HCT116 (cell line): ENCODE results near the gene RASGEF1C. TPM values are rescaled to one million over a fixed set of nuclear protein-coding genes. Genes with fewer than 3 reads are reported as not detected.

Experiments
- ATAC-seq: fragments of 200-7000 bp; cut with Tn5 transposase; 2 replicates; pipeline ENCODE4 v1.9.1; 2020; ENCODE audit warnings: mild to moderate bottlenecking, moderate library complexity
- BruUV-seq: library from RNA; stranded (reverse); fragments of 400-500 nt; replicated peaks from 2 replicates; lab custom pipeline; 2021; lab: Mats Ljungman, UMichigan
- CTCF ChIA-PET: fragments of 300-600 bp; sonication (Branson Sonifier 250); formaldehyde crosslinking; loops from one replicate; lab custom pipeline; 2021; ENCODE audit warnings: antibody characterized with exemption; lab: Charles Lee
- POLR2A ChIA-PET: fragments of 300-600, 350-600 bp; sonication (Branson Sonifier 250); formaldehyde crosslinking; loops from one replicate; lab custom pipeline; 2021; ENCODE audit warnings: antibody characterized with exemption; lab: Charles Lee
- RAD21 ChIA-PET, 2 experiments: fragments of 300-600 bp; sonication (Branson Sonifier 250); formaldehyde crosslinking; loops; one replicate each; lab custom pipeline; 2023; ENCODE audit warnings: low total read pairs in 2 of 2; ENCODE audit not compliant: uncharacterized antibody in 2 of 2, unreplicated experiment in 2 of 2, low non-redundant PET in 1 of 2; lab: Charles Lee
- DNase-seq: peaks from one replicate; pipeline ENCODE4 v3.0.0-alpha.2; 2010; ENCODE audit warnings: low read depth, low spot score
- H2AFZ ChIP-seq: fragments of 200-600 bp; shearing (Covaris generic), sonication (generic); 2 replicates; pipeline ENCODE4 v1.6.1; 2017; ENCODE audit warnings: low read depth, mixed run types, mixed read lengths, antibody characterized with exemption, low read length; ENCODE audit not compliant: poor library complexity, severe bottlenecking
- H3K27ac ChIP-seq: 2 replicates; pipeline ENCODE4 v1.5.1; 2012; ENCODE audit warnings: low read depth, low read length
- H3K27me3 ChIP-seq: fragments of 200-600 bp; sonication (generic); 2 replicates; pipeline ENCODE4 v1.6.1; 2016; ENCODE audit warnings: mixed run types, low read length, mixed read lengths; ENCODE audit not compliant: insufficient read depth
- H3K36me3 ChIP-seq, 2 experiments: fragments of 200-500 bp in 1 of 2; fragments of 200-600 bp in 1 of 2; sonication (Bioruptor generic) in 1 of 2; sonication (generic) in 1 of 2; 2 replicates each; pipeline versions ENCODE4 v1.5.1 to v1.6.1; 2014 to 2016; ENCODE audit warnings: low read length in 2 of 2, inconsistent platforms in 1 of 2, mixed read lengths in 1 of 2, mixed run types in 1 of 2; ENCODE audit not compliant: insufficient read depth in 2 of 2, control insufficient read depth in 1 of 2
- H3K4me1 ChIP-seq, 2 experiments: fragments of 200-600 bp in 1 of 2; sonication (generic) in 1 of 2; 2 replicates each; pipeline versions ENCODE4 v1.5.1 to v1.6.1; 2012 to 2017; ENCODE audit warnings: low read length in 2 of 2, inconsistent platforms in 1 of 2, mild to moderate bottlenecking in 1 of 2, mixed read lengths in 1 of 2, mixed run types in 1 of 2, moderate library complexity in 1 of 2; ENCODE audit not compliant: insufficient read depth in 2 of 2, control insufficient read depth in 1 of 2
- H3K4me2 ChIP-seq: fragments of 200-600 bp; sonication (generic); 2 replicates; pipeline ENCODE4 v1.6.1; 2017; ENCODE audit warnings: mixed run types, low read length, mixed read lengths
- H3K4me3 ChIP-seq, 2 experiments: fragments of 200-600 bp in 1 of 2; sonication (generic) in 1 of 2; replicated peaks in 1 of 2; 2 replicates each; pipeline ENCODE4 v1.5.1; 2011 to 2016; ENCODE audit warnings: low read length in 2 of 2, control low read depth in 1 of 2, low read depth in 1 of 2, mild to moderate bottlenecking in 1 of 2, mixed read lengths in 1 of 2, mixed run types in 1 of 2
- H3K79me2 ChIP-seq: fragments of 200-600 bp; sonication (generic); 2 replicates; pipeline ENCODE4 v1.6.1; 2017; ENCODE audit warnings: mild to moderate bottlenecking, mixed run types, low read length, moderate library complexity, mixed read lengths; ENCODE audit not compliant: insufficient read depth
- H3K9ac ChIP-seq: fragments of 200-600 bp; sonication (generic); 2 replicates; pipeline ENCODE4 v1.6.1; 2016; ENCODE audit warnings: low read length, mixed read lengths
- H3K9me2 ChIP-seq: fragments of 200-600 bp; sonication (generic), shearing (Covaris generic); 2 replicates; pipeline ENCODE4 v1.6.1; 2017; ENCODE audit warnings: mixed run types, mild to moderate bottlenecking, moderate library complexity; ENCODE audit not compliant: insufficient read depth
- H3K9me3 ChIP-seq, 2 experiments: fragments of 200-500 bp in 1 of 2; fragments of 200-600 bp in 1 of 2; sonication (Bioruptor generic) in 1 of 2; sonication (generic) in 1 of 2; 2 replicates each; pipeline ENCODE4 v1.6.1; 2014 to 2017; ENCODE audit warnings: low read length in 2 of 2, mixed read lengths in 2 of 2, inconsistent platforms in 1 of 2, low read depth in 1 of 2, mild to moderate bottlenecking in 1 of 2, mixed run types in 1 of 2, moderate library complexity in 1 of 2; ENCODE audit not compliant: control insufficient read depth in 1 of 2, insufficient read depth in 1 of 2
- H4K20me1 ChIP-seq: fragments of 200-600 bp; sonication (generic), shearing (Covaris generic); 2 replicates; pipeline ENCODE4 v1.6.1; 2017; ENCODE audit warnings: mixed run types, mild to moderate bottlenecking, moderate library complexity; ENCODE audit not compliant: insufficient read depth
- ELF1 ChIP-seq: IDR thresholded peaks from 2 replicates; pipeline ENCODE4 v1.6.1; 2012; ENCODE audit warnings: low read depth, borderline replicate concordance
- JUND ChIP-seq: IDR thresholded peaks from 2 replicates; pipeline ENCODE4 v1.6.1; 2012
- POLR2A ChIP-seq: IDR thresholded peaks from 2 replicates; pipeline ENCODE4 v1.7.0; 2011; ENCODE audit warnings: borderline replicate concordance; ENCODE audit not compliant: insufficient read depth, insufficient read length; ENCODE audit errors: extremely low read depth
- SIN3A ChIP-seq: IDR thresholded peaks from 2 replicates; pipeline ENCODE4 v1.6.1; 2012; ENCODE audit warnings: low read depth
- ZNF274 ChIP-seq: fragments of 200-500 bp; sonication (Bioruptor generic); IDR thresholded peaks from 2 replicates; pipeline ENCODE4 v1.6.1; 2014; ENCODE audit warnings: mild to moderate bottlenecking, low read depth, low read length, inconsistent platforms
- intact Hi-C: fragments of 100-400 bp; cut with micrococcal nuclease; formaldehyde crosslinking; loops from 2 replicates; pipeline ENCODE4 v1.10.0; 2022
- total RNA-seq: library from RNA; stranded (reverse); gene quantifications from one replicate; pipeline ENCODE4 v1.2.1, GENCODE V29; 2021; ENCODE audit not compliant: unreplicated experiment
- TF ChIP-seq, protein P1 (sequence below): IDR thresholded peaks from 2 replicates; pipeline ENCODE4 v1.6.1; 2012; ENCODE audit warnings: low read depth
- TF ChIP-seq, protein P2 (sequence below): IDR thresholded peaks from 2 replicates; pipeline ENCODE4 v1.6.1; 2012
- TF ChIP-seq, protein P3 (sequence below): IDR thresholded peaks from 2 replicates; pipeline ENCODE4 v1.6.1; 2012
- TF ChIP-seq, protein P4 (sequence below): IDR thresholded peaks from 2 replicates; pipeline ENCODE4 v1.6.1; 2011; ENCODE audit warnings: mild to moderate bottlenecking, low read length, moderate library complexity; ENCODE audit not compliant: insufficient replicate concordance; ENCODE audit errors: extremely low read depth

The RASGEF1C gene
- total RNA-seq, 1 experiment from 2014 or later, result 1.2 TPM

DNA sequence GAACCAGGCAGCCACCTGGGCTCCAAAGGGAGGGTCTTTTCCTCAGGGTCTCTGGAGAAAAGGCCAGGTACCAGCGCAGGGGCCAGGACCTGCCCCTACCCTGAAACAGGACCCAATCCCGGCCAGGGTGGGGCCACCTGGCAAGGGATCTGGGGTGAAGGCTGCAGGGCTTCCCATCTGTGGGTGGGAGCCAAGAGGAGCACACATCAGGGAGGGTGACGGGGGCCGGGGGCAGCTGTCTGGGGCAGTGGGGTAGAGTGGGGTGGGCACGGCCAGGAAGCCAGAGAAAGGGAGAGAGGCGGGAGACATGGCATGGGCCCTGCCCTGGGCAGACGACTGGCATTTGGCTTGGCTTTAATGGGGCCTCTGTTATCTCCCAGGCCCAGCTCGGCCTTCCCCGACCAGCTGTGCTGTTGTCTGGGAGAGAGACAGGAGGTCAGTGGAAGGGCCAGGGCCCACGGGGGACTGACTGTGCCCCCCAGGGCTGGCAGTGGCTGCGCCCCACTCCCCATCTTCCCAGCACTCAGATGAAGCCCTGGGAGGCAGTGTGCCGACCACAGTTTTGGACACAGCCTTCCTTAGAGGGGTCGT, 80.2 kb downstream of the RASGEF1C start:
- no peaks in the 10 kb centered on the region for H3K27me3 ChIP-seq
- no peak overlapping the region for H3K4me3 ChIP-seq
- CTCF ChIA-PET, result no interaction called here
- H3K36me3 ChIP-seq, result no peaks in the 10 kb centered on the region
- POLR2A ChIA-PET, result no interaction called here
- H3K27ac ChIP-seq, result no peak overlapping the region
- H3K79me2 ChIP-seq, result no peaks in the 10 kb centered on the region
- H4K20me1 ChIP-seq, result no peaks in the 10 kb centered on the region
- ATAC-seq, result no peak
- no peaks in the 10 kb centered on the region for H3K9me3 ChIP-seq
- no peak for DNase-seq
- intact Hi-C loops, result loop anchor here (5.0 to 10.0 kb wide), 3 partner anchors 166 to 544 kb away; partner anchors contain the start of gene MAPK9
- H3K4me2 ChIP-seq, result no peak overlapping the region
- BruUV-seq, result no TSS peak
- no peak overlapping the region for H2AFZ ChIP-seq
- TF ChIP-seq, protein P1, sequence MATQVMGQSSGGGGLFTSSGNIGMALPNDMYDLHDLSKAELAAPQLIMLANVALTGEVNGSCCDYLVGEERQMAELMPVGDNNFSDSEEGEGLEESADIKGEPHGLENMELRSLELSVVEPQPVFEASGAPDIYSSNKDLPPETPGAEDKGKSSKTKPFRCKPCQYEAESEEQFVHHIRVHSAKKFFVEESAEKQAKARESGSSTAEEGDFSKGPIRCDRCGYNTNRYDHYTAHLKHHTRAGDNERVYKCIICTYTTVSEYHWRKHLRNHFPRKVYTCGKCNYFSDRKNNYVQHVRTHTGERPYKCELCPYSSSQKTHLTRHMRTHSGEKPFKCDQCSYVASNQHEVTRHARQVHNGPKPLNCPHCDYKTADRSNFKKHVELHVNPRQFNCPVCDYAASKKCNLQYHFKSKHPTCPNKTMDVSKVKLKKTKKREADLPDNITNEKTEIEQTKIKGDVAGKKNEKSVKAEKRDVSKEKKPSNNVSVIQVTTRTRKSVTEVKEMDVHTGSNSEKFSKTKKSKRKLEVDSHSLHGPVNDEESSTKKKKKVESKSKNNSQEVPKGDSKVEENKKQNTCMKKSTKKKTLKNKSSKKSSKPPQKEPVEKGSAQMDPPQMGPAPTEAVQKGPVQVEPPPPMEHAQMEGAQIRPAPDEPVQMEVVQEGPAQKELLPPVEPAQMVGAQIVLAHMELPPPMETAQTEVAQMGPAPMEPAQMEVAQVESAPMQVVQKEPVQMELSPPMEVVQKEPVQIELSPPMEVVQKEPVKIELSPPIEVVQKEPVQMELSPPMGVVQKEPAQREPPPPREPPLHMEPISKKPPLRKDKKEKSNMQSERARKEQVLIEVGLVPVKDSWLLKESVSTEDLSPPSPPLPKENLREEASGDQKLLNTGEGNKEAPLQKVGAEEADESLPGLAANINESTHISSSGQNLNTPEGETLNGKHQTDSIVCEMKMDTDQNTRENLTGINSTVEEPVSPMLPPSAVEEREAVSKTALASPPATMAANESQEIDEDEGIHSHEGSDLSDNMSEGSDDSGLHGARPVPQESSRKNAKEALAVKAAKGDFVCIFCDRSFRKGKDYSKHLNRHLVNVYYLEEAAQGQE, result no peak
- TF ChIP-seq ZNF274, result no peak
- no peak for TF ChIP-seq POLR2A
- no peak for TF ChIP-seq ELF1
- TF ChIP-seq, protein P2, sequence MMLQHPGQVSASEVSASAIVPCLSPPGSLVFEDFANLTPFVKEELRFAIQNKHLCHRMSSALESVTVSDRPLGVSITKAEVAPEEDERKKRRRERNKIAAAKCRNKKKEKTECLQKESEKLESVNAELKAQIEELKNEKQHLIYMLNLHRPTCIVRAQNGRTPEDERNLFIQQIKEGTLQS, result no peak
- TF ChIP-seq, protein P3, sequence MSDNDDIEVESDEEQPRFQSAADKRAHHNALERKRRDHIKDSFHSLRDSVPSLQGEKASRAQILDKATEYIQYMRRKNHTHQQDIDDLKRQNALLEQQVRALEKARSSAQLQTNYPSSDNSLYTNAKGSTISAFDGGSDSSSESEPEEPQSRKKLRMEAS, result no peak
- TF ChIP-seq SIN3A, result no peak
- TF ChIP-seq, protein P4, sequence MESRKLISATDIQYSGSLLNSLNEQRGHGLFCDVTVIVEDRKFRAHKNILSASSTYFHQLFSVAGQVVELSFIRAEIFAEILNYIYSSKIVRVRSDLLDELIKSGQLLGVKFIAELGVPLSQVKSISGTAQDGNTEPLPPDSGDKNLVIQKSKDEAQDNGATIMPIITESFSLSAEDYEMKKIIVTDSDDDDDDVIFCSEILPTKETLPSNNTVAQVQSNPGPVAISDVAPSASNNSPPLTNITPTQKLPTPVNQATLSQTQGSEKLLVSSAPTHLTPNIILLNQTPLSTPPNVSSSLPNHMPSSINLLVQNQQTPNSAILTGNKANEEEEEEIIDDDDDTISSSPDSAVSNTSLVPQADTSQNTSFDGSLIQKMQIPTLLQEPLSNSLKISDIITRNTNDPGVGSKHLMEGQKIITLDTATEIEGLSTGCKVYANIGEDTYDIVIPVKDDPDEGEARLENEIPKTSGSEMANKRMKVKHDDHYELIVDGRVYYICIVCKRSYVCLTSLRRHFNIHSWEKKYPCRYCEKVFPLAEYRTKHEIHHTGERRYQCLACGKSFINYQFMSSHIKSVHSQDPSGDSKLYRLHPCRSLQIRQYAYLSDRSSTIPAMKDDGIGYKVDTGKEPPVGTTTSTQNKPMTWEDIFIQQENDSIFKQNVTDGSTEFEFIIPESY, result no peak
- TF ChIP-seq JUND, result no peak
- peaks cover 0 to 9% of the 10 kb centered on the region in 2 experiments; a peak in 1 of 4 replicates for H3K4me1 ChIP-seq
- H3K9ac ChIP-seq, result no peak overlapping the region
- H3K9me2 ChIP-seq, result no peaks in the 10 kb centered on the region
- RAD21 ChIA-PET, result no interaction called here
